Measurements from ENCODE around the gene ATP8B1. TPM values are rescaled to one million over a fixed set of nuclear protein-coding genes. Genes with fewer than 3 reads are reported as not detected.

The ATP8B1 gene
- total RNA-seq, 1 experiment from 2014 or later, result 5.6 TPM

GRCh38 chr18:57624988-57625387 lies 178.1 kb downstream of the ATP8B1 start (continued):
- no peak for TF ChIP-seq SMAD3 (CRISPR knock-in tag; IDR thresholded peaks at IDR 0.05; ENCODE audit: borderline replicate concordance)

- TF ChIP-seq TCF7 (CRISPR knock-in tag; IDR thresholded peaks at IDR 0.05; ENCODE audit: low read depth), result no peak
- TF ChIP-seq ZNF396 (CRISPR knock-in tag; IDR thresholded peaks at IDR 0.05; ENCODE audit: borderline replicate concordance), result no peak
- no peak for TF ChIP-seq ZNF263 (CRISPR knock-in tag; IDR thresholded peaks at IDR 0.05; ENCODE audit: low read depth)
- Mint-ChIP-seq H3K36me3 (peaks cover 33% of the 10 kb centered on the region), H3K4me3 (peak overlapping the region; percentile 94), H3K27me3 (ENCODE audit: low read depth) (no peaks in the 10 kb centered on the region), H3K27ac (peak overlapping the region; percentile 98), H3K4me1 (peaks cover 7% of the 10 kb centered on the region), H3K9me3 (no peaks in the 10 kb centered on the region)
- DNase-seq (ENCODE audit: low spot score) (no peak), ATAC-seq (peak; percentile 9)
- ChIA-PET POLR2A (interaction anchor here (0.7 to 1.2 kb wide), 5 partner anchors 9 to 481 kb away, joined by 3 to 5 read pairs (median 4); no protein-coding TSS in a partner anchor), CTCF (interaction anchor here (2.9 kb wide), 1 partner anchor 9 kb away, joined by 9 read pairs; no protein-coding TSS in a partner anchor)
Measured at GRCh38 chr18:57621246-57621604, 181.9 kb downstream of the ATP8B1 start.

- H3K27me3 Mint-ChIP-seq (ENCODE audit: low read depth), result no peaks in the 10 kb centered on the region
- POLR2A ChIA-PET, result no interaction called here
- peak overlapping the region; percentile 94 for H3K4me3 Mint-ChIP-seq
- ATAC-seq, result no peak
- no peak overlapping the region for H3K27ac Mint-ChIP-seq
- H3K9me3 Mint-ChIP-seq, result 0 out of 2 replicates have a peak, but pooled peaks cover 3% of the 10 kb centered on the region
- CTCF ChIA-PET, result interaction anchor here (2.9 kb wide), 1 partner anchor 10 kb away, joined by 9 read pairs; no protein-coding TSS in a partner anchor
- H3K36me3 Mint-ChIP-seq, result peaks cover 41% of the 10 kb centered on the region
- no peak for DNase-seq (ENCODE audit: low spot score)
- peaks cover 7% of the 10 kb centered on the region for H3K4me1 Mint-ChIP-seq
- no peak for TF ChIP-seq NR3C1 (CRISPR knock-in tag; conservative IDR thresholded peaks at IDR 0.05; ENCODE audit: low read depth)
- TF ChIP-seq ZNF532 (CRISPR knock-in tag; IDR thresholded peaks at IDR 0.05; ENCODE audit: borderline replicate concordance), result no peak
- TF ChIP-seq IRF1 (CRISPR knock-in tag; IDR thresholded peaks at IDR 0.05), result no peak
- TF ChIP-seq EMX1 (CRISPR knock-in tag; IDR thresholded peaks at IDR 0.05), result no peak
- TF ChIP-seq NR1H2 (CRISPR knock-in tag; IDR thresholded peaks at IDR 0.05), result no peak
- no peak for TF ChIP-seq E2F4 (CRISPR knock-in tag; IDR thresholded peaks at IDR 0.05; ENCODE audit: borderline replicate concordance, low read depth)
- TF ChIP-seq ZNF425 (CRISPR knock-in tag; conservative IDR thresholded peaks at IDR 0.05), result no peak
- TF ChIP-seq ELF4 (CRISPR knock-in tag; IDR thresholded peaks at IDR 0.05; ENCODE audit: low read depth), result no peak
- TF ChIP-seq SOX15 (CRISPR knock-in tag; IDR thresholded peaks at IDR 0.05), result no peak
- no peak for TF ChIP-seq NR2C2 (CRISPR knock-in tag; IDR thresholded peaks at IDR 0.05)
- no peak for TF ChIP-seq ZSCAN18 (CRISPR knock-in tag; IDR thresholded peaks at IDR 0.05)
- no peak for TF ChIP-seq CDX4 (CRISPR knock-in tag; IDR thresholded peaks at IDR 0.05; ENCODE audit: borderline replicate concordance)
- TF ChIP-seq USF1 (CRISPR knock-in tag; IDR thresholded peaks at IDR 0.05), result no peak
- TF ChIP-seq ZNF138 (CRISPR knock-in tag; conservative IDR thresholded peaks at IDR 0.05), result no peak
- TF ChIP-seq ZNF396 (CRISPR knock-in tag; IDR thresholded peaks at IDR 0.05; ENCODE audit: borderline replicate concordance), result no peak
- no peak for TF ChIP-seq MLX (CRISPR knock-in tag; IDR thresholded peaks at IDR 0.05)
- no peak for TF ChIP-seq ZNF219 (CRISPR knock-in tag; IDR thresholded peaks at IDR 0.05; ENCODE audit: borderline replicate concordance)
Measured at GRCh38 chr18:57619876-57620275, 183.2 kb downstream of the ATP8B1 start.
